Tibial nerve (tissue), 4 donors: ENCODE measurements around the gene TSC1. TPM values are rescaled to one million over a fixed set of nuclear protein-coding genes. Genes with fewer than 3 reads are reported as not detected.

Experiments used
- DNase-seq, 2 donors: peaks; one replicate each; pipeline ENCODE4 v3.0.0-alpha.2; 2019; ENCODE audit warnings: low spot score in 2 of 2
- H3K27ac ChIP-seq, 4 donors: fragments of 200-600 bp; sonication (generic) in 3 of 4; one replicate each; pipeline ENCODE4 v1.5.1; 2017 to 2019; ENCODE audit warnings: mild to moderate bottlenecking in 1 of 4
- H3K27me3 ChIP-seq, 2 donors: fragments of 200-600 bp; sonication (generic) in 1 of 2; one replicate each; pipeline versions ENCODE4 v1.5.1 to v1.6.0; 2017 to 2019
- H3K36me3 ChIP-seq, 3 donors: fragments of 200-600 bp; sonication (generic); one replicate each; pipeline ENCODE4 v1.5.1; 2018 to 2019
- H3K4me1 ChIP-seq, 4 donors: fragments of 200-600 bp; sonication (generic) in 3 of 4; one replicate each; pipeline ENCODE4 v1.5.1; 2017 to 2019
- H3K4me3 ChIP-seq, 4 donors: fragments of 200-600 bp; sonication (generic) in 3 of 4; one replicate each; pipeline ENCODE4 v1.5.1; 2017 to 2019; ENCODE audit warnings: mild to moderate bottlenecking in 1 of 4, moderate library complexity in 1 of 4
- H3K9me3 ChIP-seq, 4 donors: fragments of 200-600 bp; sonication (generic) in 3 of 4; one replicate each; pipeline ENCODE4 v1.5.1; 2017 to 2019
- CTCF ChIP-seq, 5 experiments: fragments of 200-600 bp in 3 of 5; fragments of 450-650 bp in 2 of 5; sonication (generic) in 3 of 5; IDR thresholded peaks; one replicate each; pipeline ENCODE4 v1.5.1; 2016 to 2019; ENCODE audit warnings: antibody characterized with exemption in 5 of 5, mild to moderate bottlenecking in 3 of 5, moderate library complexity in 2 of 5
- EP300 ChIP-seq, 2 donors: sonication (generic); formaldehyde crosslinking; IDR thresholded peaks; one replicate each; pipeline ENCODE4 v1.6.1; 2017; ENCODE audit warnings: antibody characterized with exemption in 2 of 2, mild to moderate bottlenecking in 1 of 2
- POLR2A ChIP-seq, 2 donors: fragments of 450-650 bp; IDR thresholded peaks; one replicate each; pipeline ENCODE4 v1.6.1; 2017; ENCODE audit warnings: antibody characterized with exemption in 2 of 2, mild to moderate bottlenecking in 2 of 2, moderate library complexity in 2 of 2
- whole genome bisulfite sequencing, 2 donors: methylation state at CpG; one replicate each; pipeline ENCODE4 v1.1.5; 2018; 5-methylcytosine and 5-hydroxymethylcytosine counted together
- total RNA-seq, 4 donors: library from RNA; depleted of rRNA; stranded (reverse); fragments of >200 nt; gene quantifications; one replicate each; pipeline ENCODE4 v1.1.0, GENCODE V29; 2016

Gene TSC1
- total RNA-seq, 4 donors from 2014 or later, result 48.6 to 88.4 (median 68.9) TPM

DNA sequence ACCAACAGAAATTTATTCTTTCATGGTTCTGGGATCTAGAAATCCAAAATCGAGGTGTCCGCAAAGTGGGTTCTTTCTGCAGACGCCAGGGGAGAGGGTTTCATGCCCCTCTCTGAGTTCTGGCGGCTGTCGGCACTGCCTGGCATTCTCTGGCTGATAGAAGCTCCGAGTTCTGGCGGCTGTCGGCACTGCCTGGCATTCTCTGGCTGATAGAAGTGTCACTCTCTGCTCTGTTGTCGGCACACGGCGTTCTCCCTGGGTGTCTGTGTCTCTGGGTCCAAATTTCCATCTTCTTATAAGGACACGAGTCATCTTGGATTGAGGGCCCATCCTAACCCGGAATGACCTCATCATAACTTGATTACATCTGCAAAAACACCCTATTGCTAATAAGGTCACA, 41.7 kb upstream of the TSC1 start:
- no peak for DNase-seq
- TF ChIP-seq EP300 (IDR thresholded peaks at IDR 0.05) (no peak), POLR2A (IDR thresholded peaks at IDR 0.05) (no peak), CTCF (IDR thresholded peaks at IDR 0.05) (no peak)
- H3K36me3 ChIP-seq, result no peaks in the 10 kb centered on the region
- WGBS, 2 donors, result 82 to 83% methylated on average over 13 of the region's 13 CpGs
- no peak overlapping the region for H3K4me3 ChIP-seq
- H3K27me3 ChIP-seq, result peaks cover 0 to 64% of the 10 kb centered on the region in 2 donors
- H3K4me1 ChIP-seq, result no peaks in the 10 kb centered on the region
- H3K9me3 ChIP-seq, result no peaks in the 10 kb centered on the region
- H3K27ac ChIP-seq, result no peak overlapping the region

GRCh38 chr9:132985489-132985888, 41.1 kb upstream of the TSC1 start:
- H3K4me3 ChIP-seq, result no peak overlapping the region
- no peak for TF ChIP-seq EP300 (IDR thresholded peaks at IDR 0.05)
- TF ChIP-seq CTCF (IDR thresholded peaks at IDR 0.05), result no peak
- no peak for TF ChIP-seq POLR2A (IDR thresholded peaks at IDR 0.05)
- H3K9me3 ChIP-seq, result no peaks in the 10 kb centered on the region
- peaks cover 0 to 64% of the 10 kb centered on the region in 2 donors for H3K27me3 ChIP-seq
- H3K27ac ChIP-seq, result no peak overlapping the region
- DNase-seq, result no peak
- no peaks in the 10 kb centered on the region for H3K36me3 ChIP-seq
- H3K4me1 ChIP-seq, result no peaks in the 10 kb centered on the region
- WGBS, 2 donors, result 75 to 93% methylated on average over 8 of the region's 8 CpGs

GRCh38 chr9:132985071-132985350, 40.6 kb upstream of the TSC1 start:
- no peak overlapping the region for H3K4me3 ChIP-seq
- DNase-seq, result no peak
- H3K36me3 ChIP-seq, result no peaks in the 10 kb centered on the region
- H3K27ac ChIP-seq, result no peak overlapping the region
- TF ChIP-seq POLR2A (IDR thresholded peaks at IDR 0.05) (no peak), EP300 (IDR thresholded peaks at IDR 0.05) (no peak), CTCF (IDR thresholded peaks at IDR 0.05) (no peak)
- no peaks in the 10 kb centered on the region for H3K9me3 ChIP-seq
- peaks cover 0 to 68% of the 10 kb centered on the region in 2 donors for H3K27me3 ChIP-seq
- no peaks in the 10 kb centered on the region for H3K4me1 ChIP-seq
- WGBS, 2 donors, result 50 to 100% methylated on average over 1 to 4 of the region's 4 CpGs

GRCh38 chr9:132984202-132985070, 40.0 kb upstream of the TSC1 start:
- no peaks in the 10 kb centered on the region for H3K4me1 ChIP-seq
- peaks cover 0 to 74% of the 10 kb centered on the region in 2 donors for H3K27me3 ChIP-seq
- WGBS, 2 donors, result 41 to 51% methylated on average over 18 of the region's 20 CpGs
- no peak for TF ChIP-seq EP300 (IDR thresholded peaks at IDR 0.05)
- no peak for TF ChIP-seq POLR2A (IDR thresholded peaks at IDR 0.05)
- TF ChIP-seq CTCF (IDR thresholded peaks at IDR 0.05), result no peak
- no peak overlapping the region for H3K4me3 ChIP-seq
- H3K36me3 ChIP-seq, result no peaks in the 10 kb centered on the region
- no peaks in the 10 kb centered on the region for H3K9me3 ChIP-seq
- H3K27ac ChIP-seq, result no peak overlapping the region
- no peak for DNase-seq

- Histone ChIP-seq H3K4me1 (peaks cover 0 to 3% (median 0%) of the 10 kb centered on the region in 4 donors), H3K4me3 (no peak overlapping the region), H3K9me3 (no peaks in the 10 kb centered on the region), H3K27me3 (peaks cover 0 to 79% of the 10 kb centered on the region in 2 donors), H3K36me3 (no peaks in the 10 kb centered on the region), H3K27ac (no peak overlapping the region)
- TF ChIP-seq CTCF (IDR thresholded peaks at IDR 0.05) (no peak), EP300 (IDR thresholded peaks at IDR 0.05) (no peak), POLR2A (IDR thresholded peaks at IDR 0.05) (no peak)
- DNase-seq, result no peak
- WGBS, 2 donors, result 78 to 84% methylated on average over 11 of the region's 11 CpGs
Observed at GRCh38 chr9:132983491-132984201, 39.2 kb upstream of the TSC1 start.
